Neuron (in vitro differentiated cells): Measurements from ENCODE around the gene F2RL3.
"Not testable (repeated sequence)": the region's sequence is repeated elsewhere in the genome, so short reads cannot be mapped to it uniquely, and the experiment has no call there.

ENCODE experiments used
- H2AFZ ChIP-seq: one replicate; pipeline ENCODE4 v1.6.1; 2013; ENCODE audit warnings: low read depth, mild to moderate bottlenecking, inconsistent platforms, low read length, moderate library complexity
- H3K27me3 ChIP-seq: one replicate; pipeline ENCODE4 v1.6.1; 2013; ENCODE audit warnings: low read length; ENCODE audit not compliant: insufficient read depth
- H3K36me3 ChIP-seq: one replicate; pipeline ENCODE4 v1.6.1; 2013; ENCODE audit warnings: low read length; ENCODE audit not compliant: insufficient read depth
- H3K4me1 ChIP-seq: one replicate; pipeline ENCODE4 v1.6.1; 2013; ENCODE audit warnings: low read length; ENCODE audit not compliant: insufficient read depth
- H3K4me3 ChIP-seq: 2 replicates; pipeline ENCODE4 v1.5.1; 2013; ENCODE audit warnings: mild to moderate bottlenecking, low read length, moderate library complexity
- H3K9me3 ChIP-seq: one replicate; pipeline ENCODE4 v1.6.1; 2013; ENCODE audit warnings: low read length

Gene F2RL3

GRCh38 chr19:16862826-16863415 lies 25.9 kb upstream of the F2RL3 start:
- H2AFZ ChIP-seq = no peak overlapping the region
- no peaks in the 10 kb centered on the region for H3K9me3 ChIP-seq
- H3K4me3 ChIP-seq = no peak overlapping the region
- H3K27me3 ChIP-seq = no peaks in the 10 kb centered on the region
- H3K36me3 ChIP-seq = peaks cover 58% of the 10 kb centered on the region
- H3K4me1 ChIP-seq = no peaks in the 10 kb centered on the region

GRCh38 chr19:16867211-16867610 lies 21.6 kb upstream of the F2RL3 start:
- H3K4me1 ChIP-seq = no peaks in the 10 kb centered on the region
- H3K27me3 ChIP-seq = no peaks in the 10 kb centered on the region
- no peak overlapping the region for H3K4me3 ChIP-seq
- H3K36me3 ChIP-seq = peaks cover 76% of the 10 kb centered on the region
- no peaks in the 10 kb centered on the region for H3K9me3 ChIP-seq
- no peak overlapping the region for H2AFZ ChIP-seq

- H3K4me1 ChIP-seq = no peaks in the 10 kb centered on the region
- H3K4me3 ChIP-seq = no peak overlapping the region
- no peak overlapping the region for H2AFZ ChIP-seq
- H3K9me3 ChIP-seq = peaks cover 4% of the 10 kb centered on the region
- H3K27me3 ChIP-seq = no peaks in the 10 kb centered on the region
- H3K36me3 ChIP-seq = peaks cover 71% of the 10 kb centered on the region
These were observed 20.2 kb upstream of the F2RL3 start for GRCh38 chr19:16868423-16869130.

GRCh38 chr19:16869331-16869972 lies 19.3 kb upstream of the F2RL3 start:
- Histone ChIP-seq H2AFZ (no peak overlapping the region), H3K36me3 (peaks cover 69% of the 10 kb centered on the region), H3K4me3 (no peak overlapping the region), H3K27me3 (no peaks in the 10 kb centered on the region), H3K4me1 (no peaks in the 10 kb centered on the region), H3K9me3 (peaks cover 6% of the 10 kb centered on the region)

- H3K4me1 ChIP-seq = no peaks in the 10 kb centered on the region
- peaks cover 66% of the 10 kb centered on the region for H3K36me3 ChIP-seq
These were observed 16.9 kb upstream of the F2RL3 start for GRCh38 chr19:16871871-16872270.

GRCh38 chr19:16872728-16873127 lies 16.1 kb upstream of the F2RL3 start:
- Histone ChIP-seq H3K36me3 (peaks cover 66% of the 10 kb centered on the region), H3K4me1 (no peaks in the 10 kb centered on the region), H3K9me3 (peaks cover 11% of the 10 kb centered on the region), H2AFZ (no peak overlapping the region), H3K4me3 (no peak overlapping the region), H3K27me3 (no peaks in the 10 kb centered on the region)

More at GRCh38 chr19:16871871-16872270, 16.9 kb upstream of the F2RL3 start:
- no peaks in the 10 kb centered on the region for H3K27me3 ChIP-seq
- peaks cover 9% of the 10 kb centered on the region for H3K9me3 ChIP-seq
- H3K4me3 ChIP-seq = no peak overlapping the region
- H2AFZ ChIP-seq = no peak overlapping the region

GRCh38 chr19:16873594-16873993 lies 15.2 kb upstream of the F2RL3 start:
- peaks cover 13% of the 10 kb centered on the region for H3K9me3 ChIP-seq
- no peaks in the 10 kb centered on the region for H3K4me1 ChIP-seq
- H3K4me3 ChIP-seq = no peak overlapping the region
- H3K36me3 ChIP-seq = peaks cover 68% of the 10 kb centered on the region
- H2AFZ ChIP-seq = no peak overlapping the region
- no peaks in the 10 kb centered on the region for H3K27me3 ChIP-seq

- peaks cover 68% of the 10 kb centered on the region for H3K36me3 ChIP-seq
- H3K27me3 ChIP-seq = no peaks in the 10 kb centered on the region
- H3K9me3 ChIP-seq = peaks cover 16% of the 10 kb centered on the region
- no peak overlapping the region for H2AFZ ChIP-seq
- H3K4me3 ChIP-seq = no peak overlapping the region
- no peaks in the 10 kb centered on the region for H3K4me1 ChIP-seq
These were observed 14.4 kb upstream of the F2RL3 start for GRCh38 chr19:16874250-16874977.

- H3K4me1 ChIP-seq, H3K4me3 ChIP-seq, H2AFZ ChIP-seq, H3K27me3 ChIP-seq: not testable (repeated sequence)
- Histone ChIP-seq H3K9me3 (peaks cover 16% of the 10 kb centered on the region), H3K36me3 (peaks cover 68% of the 10 kb centered on the region)
These were observed 13.9 kb upstream of the F2RL3 start for GRCh38 chr19:16874978-16875299.

GRCh38 chr19:16875584-16876555 lies 12.9 kb upstream of the F2RL3 start:
- H3K27me3 ChIP-seq = no peaks in the 10 kb centered on the region
- H3K9me3 ChIP-seq = peaks cover 16% of the 10 kb centered on the region
- no peak overlapping the region for H3K4me3 ChIP-seq
- no peak overlapping the region for H2AFZ ChIP-seq
- peaks cover 70% of the 10 kb centered on the region for H3K36me3 ChIP-seq
- H3K4me1 ChIP-seq = no peaks in the 10 kb centered on the region

- no peaks in the 10 kb centered on the region for H3K27me3 ChIP-seq
- no peak overlapping the region for H2AFZ ChIP-seq
- peaks cover 59% of the 10 kb centered on the region for H3K36me3 ChIP-seq
- H3K4me3 ChIP-seq = no peak overlapping the region
- H3K9me3 ChIP-seq = peaks cover 22% of the 10 kb centered on the region
- H3K4me1 ChIP-seq = no peaks in the 10 kb centered on the region
These were observed 11.9 kb upstream of the F2RL3 start for GRCh38 chr19:16876904-16877361.

GRCh38 chr19:16877581-16877980 lies 11.2 kb upstream of the F2RL3 start:
- peaks cover 28% of the 10 kb centered on the region for H3K9me3 ChIP-seq
- no peaks in the 10 kb centered on the region for H3K4me1 ChIP-seq
- no peak overlapping the region for H3K4me3 ChIP-seq
- H2AFZ ChIP-seq = no peak overlapping the region
- peaks cover 55% of the 10 kb centered on the region for H3K36me3 ChIP-seq
- no peaks in the 10 kb centered on the region for H3K27me3 ChIP-seq
